Retinal pigment epithelial cell (primary cell): ENCODE data around the gene ACOT4.
"Not testable (repeated sequence)": the region's sequence is repeated elsewhere in the genome, so short reads cannot be mapped to it uniquely, and the experiment has no call there.

Experiments
- DNase-seq: peaks from one replicate; pipeline ENCODE4 v3.0.0-alpha.2; 2010; ENCODE audit warnings: low read depth
- H3K4me3 ChIP-seq: 2 replicates; pipeline ENCODE4 v1.5.1; 2011; ENCODE audit warnings: mild to moderate bottlenecking, low read length, control low read depth, moderate library complexity
- CTCF ChIP-seq: conservative IDR thresholded peaks from 2 replicates; pipeline ENCODE4 v1.5.1; 2011; ENCODE audit warnings: low read depth, low read length, control low read depth, inconsistent platforms

ACOT4 gene

GRCh38 chr14:73591690-73592449 is at the start of gene ACOT4:
Gene ACOT4 (plus strand): TSS chr14:73591873. CDS start chr14:73591960, 87 bp downstream.
- DNase-seq = no peak
- H3K4me3 ChIP-seq = peak within 1 kb of the TSS; percentile 52
- TF ChIP-seq CTCF = peak; percentile 1

GRCh38 chr14:73542961-73543360 is 48.7 kb upstream of the ACOT4 start:
- not testable (repeated sequence) for DNase-seq, H3K4me3 ChIP-seq

- not testable (repeated sequence) for H3K4me3 ChIP-seq, DNase-seq
Observed at GRCh38 chr14:73545353-73545752, 46.3 kb upstream of the ACOT4 start.

- not testable (repeated sequence) for DNase-seq, H3K4me3 ChIP-seq
Observed at GRCh38 chr14:73549097-73549496, 42.6 kb upstream of the ACOT4 start.

GRCh38 chr14:73549889-73550524 is 41.7 kb upstream of the ACOT4 start:
- H3K4me3 ChIP-seq, DNase-seq: not testable (repeated sequence)

GRCh38 chr14:73553845-73554244 is 37.8 kb upstream of the ACOT4 start:
- DNase-seq = no peak
- H3K4me3 ChIP-seq = no peak overlapping the region
- no peak for TF ChIP-seq CTCF

GRCh38 chr14:73557201-73557600 is 34.5 kb upstream of the ACOT4 start:
- H3K4me3 ChIP-seq, DNase-seq: not testable (repeated sequence)

- not testable (repeated sequence) for H3K4me3 ChIP-seq, DNase-seq
Observed at GRCh38 chr14:73558238-73558637, 33.4 kb upstream of the ACOT4 start.

- not testable (repeated sequence) for DNase-seq
Observed at GRCh38 chr14:73562256-73562655, 29.4 kb upstream of the ACOT4 start.

GRCh38 chr14:73562696-73563095 is 29.0 kb upstream of the ACOT4 start:
- H3K4me3 ChIP-seq = not testable (repeated sequence)

More at GRCh38 chr14:73562256-73562655, 29.4 kb upstream of the ACOT4 start:
- not testable (repeated sequence) for H3K4me3 ChIP-seq

GRCh38 chr14:73566431-73566830 is 25.2 kb upstream of the ACOT4 start:
- H3K4me3 ChIP-seq, DNase-seq: not testable (repeated sequence)

More at GRCh38 chr14:73562696-73563095, 29.0 kb upstream of the ACOT4 start:
- DNase-seq = not testable (repeated sequence)

- not testable (repeated sequence) for H3K4me3 ChIP-seq
Observed at GRCh38 chr14:73566935-73567334, 24.7 kb upstream of the ACOT4 start.

More at GRCh38 chr14:73566935-73567334, 24.7 kb upstream of the ACOT4 start:
- not testable (repeated sequence) for DNase-seq
